Ramos (cell line): ENCODE data around the gene ASB18.
"Not testable (repeated sequence)": the region's sequence is repeated elsewhere in the genome, so short reads cannot be mapped to it uniquely, and the experiment has no call there.

ENCODE experiments used
- in situ Hi-C: fragments of 300-500 bp; cut with MboI; formaldehyde crosslinking; loops from one replicate; pipeline ENCODE4 v1.14.3; 2022; ENCODE audit warnings: low sequenced_read_pairs; ENCODE audit not compliant: unreplicated experiment

The ASB18 gene, protein sequence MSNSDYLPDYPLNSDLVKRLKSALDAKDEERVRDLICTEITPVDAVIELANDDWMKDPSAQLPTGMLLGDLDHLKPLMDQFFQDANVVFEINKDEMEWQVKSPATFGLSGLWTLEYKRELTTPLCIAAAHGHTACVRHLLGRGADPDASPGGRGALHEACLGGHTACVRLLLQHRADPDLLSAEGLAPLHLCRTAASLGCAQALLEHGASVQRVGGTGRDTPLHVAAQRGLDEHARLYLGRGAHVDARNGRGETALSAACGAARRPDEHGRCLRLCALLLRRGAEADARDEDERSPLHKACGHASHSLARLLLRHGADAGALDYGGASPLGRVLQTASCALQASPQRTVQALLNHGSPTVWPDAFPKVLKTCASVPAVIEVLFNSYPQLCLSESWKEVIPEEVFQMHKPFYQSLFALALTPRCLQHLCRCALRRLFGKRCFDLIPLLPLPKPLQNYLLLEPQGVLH

DNA sequence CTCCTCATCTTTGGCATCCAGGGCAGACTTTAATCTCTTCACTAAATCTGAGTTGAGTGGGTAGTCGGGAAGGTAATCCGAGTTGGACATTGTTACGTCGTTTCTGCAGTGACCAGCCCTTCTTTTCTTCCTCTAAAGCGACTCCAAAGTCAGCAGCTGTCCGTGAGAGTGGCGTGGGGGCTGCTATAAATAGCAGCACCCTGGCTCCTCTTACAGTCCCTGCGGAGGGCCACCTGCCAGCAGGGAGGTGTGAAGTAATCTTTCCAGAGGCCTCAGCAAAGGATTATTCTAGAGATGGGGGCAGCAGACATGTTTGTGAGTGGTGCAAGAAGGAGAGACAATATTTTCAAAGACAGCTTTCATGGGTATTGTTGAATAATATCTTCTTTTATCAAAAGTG lies at the start of gene ASB18:
ASB18 (minus strand) TSS at position 151 of the 400 bp plus-strand sequence; CDS start at position 90, 61 bp downstream.
- in situ Hi-C loops, result no loop called here

DNA sequence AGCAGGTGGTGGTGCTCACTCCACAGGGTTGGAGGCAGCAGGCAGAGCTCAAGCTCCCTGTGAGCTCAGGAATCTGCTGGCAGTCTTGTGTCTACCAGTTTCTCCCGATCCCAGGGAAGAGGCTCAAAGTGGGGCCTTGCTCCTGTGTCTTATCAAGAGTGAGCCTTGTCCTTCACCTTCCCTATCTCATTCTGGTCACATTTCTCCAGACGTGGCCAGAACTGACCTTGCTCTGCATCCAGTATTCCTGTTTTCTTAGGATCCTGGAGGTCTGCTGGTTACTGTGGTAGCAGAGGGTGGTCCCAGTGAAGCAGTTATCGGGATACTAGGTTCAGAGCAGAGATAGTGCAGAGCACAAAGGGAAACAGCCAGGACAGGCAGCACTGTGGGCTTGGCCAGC lies 47.1 kb upstream of the ASB18 start:
- in situ Hi-C loops, result no loop called here

DNA sequence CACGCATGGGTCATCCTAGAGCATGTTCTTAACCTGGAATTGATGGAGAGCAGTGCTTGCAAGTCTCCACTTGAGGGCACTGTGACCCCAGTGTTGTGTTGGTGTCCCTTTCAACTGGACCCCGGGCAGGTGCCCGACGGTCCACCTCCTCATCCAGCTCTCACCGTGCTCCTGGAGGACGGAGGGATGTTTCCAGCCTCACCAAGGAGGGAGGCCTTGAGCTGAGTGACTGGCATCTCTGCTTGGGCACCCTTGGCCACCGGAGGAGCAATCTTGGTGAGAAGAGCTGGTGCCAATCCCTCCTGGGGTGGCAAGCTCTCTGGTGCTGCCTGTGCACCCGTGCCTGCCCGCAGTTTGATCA lies 45.4 kb upstream of the ASB18 start:
- in situ Hi-C loops, result no loop called here

DNA sequence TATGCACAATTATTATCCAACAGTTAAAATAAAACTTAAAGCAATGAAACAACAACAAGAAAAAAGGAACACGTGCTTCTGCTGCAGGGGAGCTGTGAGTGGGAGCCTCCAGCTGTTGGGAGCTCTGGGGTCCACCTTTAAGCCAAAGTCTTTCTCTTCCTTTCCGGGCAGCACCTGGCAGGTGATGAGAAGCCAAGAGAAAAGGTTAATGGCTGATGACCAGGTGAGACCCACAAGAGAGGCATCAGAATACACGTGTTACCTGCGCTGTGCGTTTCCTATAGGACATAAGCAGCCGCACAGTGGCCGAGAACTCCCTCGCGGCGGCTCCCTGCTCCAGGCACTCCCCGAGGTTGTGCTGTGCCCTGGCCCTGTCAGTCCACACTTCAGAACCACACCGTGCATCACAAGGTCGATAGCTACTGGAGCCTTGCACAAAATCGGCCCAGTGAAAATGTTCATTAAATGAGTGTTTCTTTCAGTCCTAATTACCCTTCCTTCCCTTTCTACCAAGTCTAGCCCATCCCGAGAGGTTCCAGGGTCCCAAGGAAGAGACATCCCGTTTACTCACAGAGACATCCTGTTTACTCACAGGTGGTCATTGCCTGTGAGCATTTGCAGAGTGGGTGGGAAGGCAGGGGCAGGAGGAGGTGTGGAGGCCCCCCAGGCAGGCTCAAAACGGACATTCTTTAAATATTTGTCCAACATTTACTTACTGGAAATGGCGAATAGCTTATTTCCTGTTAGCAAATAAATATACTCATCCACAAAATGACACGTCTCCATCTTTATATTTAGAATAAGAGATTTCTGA lies 44.9 kb upstream of the ASB18 start:
- in situ Hi-C loops, result no loop called here

DNA sequence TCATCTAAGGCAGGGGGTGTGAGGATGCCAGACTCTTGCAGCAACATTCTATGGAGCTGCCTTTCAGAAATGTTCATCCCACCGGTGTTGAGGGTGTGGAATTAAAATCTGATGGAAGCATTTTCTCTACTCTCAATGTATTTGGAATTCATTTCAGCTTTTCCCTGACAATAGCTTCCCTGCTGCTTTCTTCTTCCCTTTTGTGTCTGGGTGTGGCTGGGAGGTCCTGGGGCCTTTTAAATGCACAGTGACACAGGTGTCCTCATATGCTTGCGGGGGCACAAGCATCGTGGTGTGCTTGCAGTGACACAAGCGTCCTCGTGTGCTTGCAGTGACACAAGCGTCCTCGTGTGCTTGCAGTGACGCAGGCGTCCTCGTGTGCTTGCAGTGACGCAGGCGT lies 43.4 kb upstream of the ASB18 start:
- in situ Hi-C loops, result no loop called here

DNA sequence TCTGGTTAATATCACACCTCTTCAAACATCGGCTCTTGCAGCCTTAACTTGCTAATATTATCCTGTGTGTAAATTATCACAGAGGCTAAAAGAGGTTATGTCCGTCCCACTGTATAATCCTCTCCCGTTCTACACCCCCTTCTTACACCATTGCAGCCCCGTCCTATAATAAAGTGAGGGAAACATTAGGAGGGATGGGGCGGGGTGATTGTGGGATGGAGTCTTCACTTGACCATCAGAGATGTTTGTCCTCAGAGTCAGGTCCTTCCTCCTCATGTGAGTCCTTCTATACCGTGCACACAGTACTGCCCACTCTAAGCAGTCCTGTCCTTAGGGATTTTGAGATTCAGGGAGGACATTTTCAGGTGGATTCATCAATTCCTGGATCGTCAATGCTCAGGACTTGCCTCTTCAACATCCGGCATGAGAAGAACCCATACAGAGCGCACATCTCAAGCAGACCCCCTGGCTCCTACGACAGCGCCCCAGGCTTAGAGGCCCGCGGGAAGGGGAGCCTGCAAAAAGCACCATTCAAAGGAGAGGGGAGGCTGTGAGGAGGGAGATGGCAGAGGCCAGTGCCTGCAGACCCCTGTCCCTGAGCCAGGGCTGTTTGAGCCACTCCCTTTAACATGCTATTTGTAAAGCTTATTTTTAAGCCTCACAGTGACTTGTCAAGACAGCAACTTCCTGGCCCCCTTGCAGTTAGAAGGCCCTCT lies 42.8 kb upstream of the ASB18 start:
- in situ Hi-C loops, result no loop called here

DNA sequence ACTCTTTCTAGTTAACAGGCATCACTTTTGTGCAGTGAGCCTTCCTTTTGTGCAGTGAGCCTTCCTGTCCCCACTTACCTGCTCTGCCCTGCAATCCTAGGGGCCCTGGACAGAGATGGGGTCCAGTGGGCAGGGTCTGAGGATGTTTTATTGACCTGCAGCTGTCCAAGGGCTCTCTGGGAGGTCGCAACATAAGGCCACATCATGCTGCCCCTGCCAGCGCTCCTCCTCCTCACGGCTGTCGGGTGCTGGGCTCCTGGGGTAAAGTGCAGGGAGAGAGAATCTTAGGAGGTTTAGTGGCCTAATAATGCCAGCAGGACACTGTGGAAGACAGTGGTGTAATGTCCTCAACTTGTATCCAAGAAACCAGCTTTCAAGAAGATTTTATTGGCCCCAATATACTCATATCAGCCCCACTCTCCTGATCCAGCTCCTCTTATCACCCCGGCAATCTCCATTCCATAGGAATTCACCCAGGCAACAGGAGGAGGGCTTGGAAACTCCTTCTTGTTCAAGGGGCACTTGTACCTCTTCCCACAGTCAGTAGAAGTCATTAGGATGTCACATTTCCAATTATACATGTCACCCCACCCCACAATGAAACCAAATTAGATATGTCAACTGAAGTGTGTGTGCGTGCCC lies 41.9 kb upstream of the ASB18 start:
- in situ Hi-C loops, result no loop called here

DNA sequence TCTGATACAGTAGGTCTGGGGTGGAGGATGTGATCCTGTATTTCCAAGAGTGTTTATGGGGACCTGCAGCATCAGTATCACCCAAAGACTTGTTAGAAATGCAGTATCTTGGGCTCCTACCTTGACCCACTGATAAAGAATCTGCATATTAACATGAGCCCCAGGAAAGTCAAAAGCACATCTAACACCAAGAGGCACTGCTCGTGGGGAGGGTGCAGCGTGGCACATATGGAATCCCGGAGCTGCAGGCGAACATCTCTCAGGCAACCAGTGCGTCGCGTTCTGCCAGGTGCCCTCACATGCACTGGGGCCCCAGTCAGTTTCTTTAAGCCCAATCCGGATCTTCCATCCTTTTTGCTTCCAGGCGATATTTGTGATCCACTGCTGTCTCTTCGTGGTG lies 41.3 kb upstream of the ASB18 start:
- in situ Hi-C loops, result no loop called here

DNA sequence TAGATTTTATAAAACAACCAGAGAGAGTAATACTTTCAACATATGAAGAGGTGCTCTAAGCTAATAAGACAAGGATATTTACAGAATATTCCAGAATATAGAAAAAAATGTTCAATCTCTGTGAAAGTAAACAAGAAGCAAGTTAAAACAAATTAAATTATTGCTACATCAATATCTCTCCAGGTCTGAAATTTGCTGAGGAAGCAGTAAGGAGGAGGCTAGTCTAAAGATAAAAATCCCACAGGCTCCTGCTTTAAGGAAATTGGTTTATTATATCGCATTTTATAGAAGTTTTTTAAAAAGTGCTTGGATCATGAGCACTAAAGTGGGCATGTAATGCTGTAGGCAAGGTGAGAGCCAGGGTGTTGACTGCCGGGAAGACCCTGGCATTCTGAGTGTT lies 39.7 kb upstream of the ASB18 start:
- in situ Hi-C loops, result no loop called here

DNA sequence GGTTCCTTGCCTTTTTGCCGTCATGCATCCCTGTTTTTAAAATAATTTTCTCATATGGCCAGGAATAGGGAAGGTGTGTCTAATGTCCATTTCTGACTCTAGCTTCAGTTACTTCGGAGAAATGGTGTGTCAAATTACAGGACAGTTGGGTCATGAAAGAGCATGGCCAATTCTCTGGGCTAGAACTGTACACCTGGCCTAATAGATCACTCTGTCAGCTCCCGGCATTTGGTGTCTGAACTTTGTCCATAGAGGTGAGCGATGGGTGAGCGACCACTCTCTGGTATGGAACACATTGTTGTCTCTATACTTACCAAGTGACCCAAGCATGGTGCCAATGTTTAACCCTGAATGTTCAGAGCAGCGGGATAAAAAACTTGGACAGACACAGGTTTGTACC lies 38.3 kb upstream of the ASB18 start:
- in situ Hi-C loops, result no loop called here

DNA sequence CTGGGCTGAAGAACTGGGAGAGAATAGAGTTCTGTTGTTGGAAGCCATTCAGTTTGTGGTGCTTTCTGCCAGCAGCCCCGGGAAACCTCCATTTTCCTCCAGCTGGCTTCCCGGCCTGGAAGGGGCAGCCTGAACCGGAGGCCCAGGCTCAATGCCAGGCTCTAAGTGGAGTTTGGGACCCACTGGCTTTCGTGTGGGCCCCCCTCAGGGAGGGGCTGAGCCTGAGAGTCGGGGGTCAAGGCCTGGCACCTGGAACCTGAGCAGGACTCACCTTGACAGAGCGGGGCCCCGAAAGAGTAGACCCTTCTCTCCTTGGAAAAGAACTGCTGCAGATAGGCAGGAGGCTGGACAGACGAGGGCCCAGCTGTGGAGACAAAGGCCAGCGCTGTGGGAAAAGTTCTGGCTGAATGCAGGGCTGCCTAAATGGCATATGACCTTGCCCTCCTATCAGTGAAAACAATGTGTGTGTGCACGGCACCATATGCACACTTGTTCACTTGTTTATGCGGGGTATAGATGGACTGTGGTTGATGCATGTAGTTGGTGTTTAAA lies 34.8 kb upstream of the ASB18 start:
- in situ Hi-C loops, result no loop called here

DNA sequence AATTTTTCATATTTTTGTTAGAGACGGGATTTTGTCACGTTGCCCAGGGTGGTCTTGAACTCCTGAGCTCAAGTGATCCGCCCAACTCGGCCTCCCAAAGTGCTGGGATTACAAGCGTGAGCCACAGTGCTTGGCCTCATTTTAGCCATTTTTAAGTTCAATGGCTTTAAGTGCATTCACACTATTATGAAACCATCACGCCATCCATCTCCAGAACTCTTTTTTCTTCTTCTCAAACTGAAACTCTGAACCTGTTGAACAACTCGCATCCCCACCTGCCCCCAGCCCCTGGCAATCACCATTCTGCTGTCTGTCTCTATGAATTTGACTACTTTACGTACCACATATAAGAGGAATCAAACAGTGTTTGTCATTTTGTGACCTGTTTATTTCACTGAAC lies 31.3 kb upstream of the ASB18 start:
- in situ Hi-C loops, result no loop called here

DNA sequence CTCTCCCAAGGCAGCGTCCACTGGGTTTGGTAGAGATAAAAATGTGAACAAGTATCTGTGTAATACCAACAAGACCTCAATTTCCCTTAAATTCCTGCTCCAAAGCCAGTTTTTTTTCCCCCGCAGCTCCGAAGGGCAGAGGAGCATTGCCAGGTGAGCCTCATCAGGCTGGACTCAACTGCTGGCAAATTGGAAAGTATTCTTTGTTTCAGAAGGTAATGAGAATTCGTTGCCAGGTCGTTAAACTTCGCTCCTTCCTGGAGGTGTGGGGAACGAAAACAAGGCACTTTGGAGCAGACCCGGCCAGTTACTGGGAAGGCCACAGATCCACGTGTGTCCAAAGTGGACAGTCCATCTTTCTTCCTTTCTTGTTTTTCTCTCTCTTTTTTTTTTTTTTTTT lies 30.4 kb upstream of the ASB18 start:
- in situ Hi-C loops, result no loop called here

DNA sequence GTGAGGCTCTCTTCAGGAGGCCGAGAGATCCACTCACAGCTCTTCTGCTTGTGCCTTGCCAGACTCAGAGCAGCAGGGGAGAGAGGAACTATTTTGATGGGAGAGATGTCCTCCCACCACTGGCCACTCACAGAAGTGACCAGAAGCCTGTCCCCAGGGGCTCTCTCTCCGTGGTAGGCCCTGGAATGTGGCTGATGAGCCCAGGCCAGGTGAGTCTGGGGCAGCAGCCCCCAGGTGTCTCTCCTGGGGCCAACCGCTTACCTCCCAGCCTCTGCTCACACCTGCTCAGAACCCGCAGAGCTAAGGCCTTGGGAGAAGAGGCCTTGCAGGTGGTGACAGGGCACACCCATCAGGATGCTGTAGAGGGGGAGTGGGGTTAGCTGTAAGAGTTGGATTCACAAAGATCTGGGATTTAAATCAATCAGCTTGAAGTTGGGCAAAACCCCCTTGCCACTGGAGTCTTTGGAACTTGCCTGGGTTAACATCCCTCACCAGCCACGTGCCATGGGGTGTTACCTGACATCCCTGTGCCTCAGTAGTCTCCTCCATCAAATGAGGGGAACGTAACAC lies 29.1 kb upstream of the ASB18 start:
- in situ Hi-C loops, result no loop called here

DNA sequence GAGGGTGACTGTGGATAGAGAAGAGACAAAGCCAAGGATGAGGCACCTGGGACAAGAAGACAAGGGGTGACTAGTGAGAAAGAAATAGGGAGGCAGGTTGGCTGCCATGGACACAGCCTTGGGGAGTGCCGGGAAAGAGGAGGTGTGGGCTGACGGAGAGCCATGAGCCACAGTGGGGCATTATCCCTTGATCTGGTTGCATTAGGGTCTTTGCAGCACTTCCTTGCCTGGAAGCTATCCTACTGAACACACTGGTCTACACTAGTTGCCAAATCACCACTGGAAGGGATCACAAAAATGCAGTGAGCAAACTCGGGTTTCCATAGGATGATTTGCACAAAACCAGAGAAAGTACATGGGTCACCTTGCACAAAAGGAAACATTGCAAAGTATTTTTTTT lies 27.7 kb upstream of the ASB18 start:
- in situ Hi-C loops, result no loop called here

DNA sequence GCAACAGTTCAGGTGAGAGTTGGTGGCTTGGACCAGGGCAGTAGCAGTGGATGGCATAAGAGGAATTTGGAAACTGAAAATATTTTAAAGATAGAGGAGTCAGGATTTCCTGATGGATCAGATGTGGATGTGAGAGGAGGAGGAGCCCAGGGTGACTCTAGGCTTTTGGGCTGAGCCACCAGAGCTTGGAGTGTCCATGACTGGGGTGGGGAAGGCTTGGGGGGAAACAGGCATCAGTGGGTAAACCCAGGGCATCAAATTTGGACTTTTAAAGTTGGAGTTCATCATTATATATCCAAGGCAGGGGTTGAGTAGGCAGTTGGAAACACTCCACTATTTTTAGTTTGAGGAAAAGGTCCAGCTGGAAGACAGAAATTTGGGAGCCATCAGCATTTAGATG lies 27.3 kb upstream of the ASB18 start:
- in situ Hi-C loops, result no loop called here

DNA sequence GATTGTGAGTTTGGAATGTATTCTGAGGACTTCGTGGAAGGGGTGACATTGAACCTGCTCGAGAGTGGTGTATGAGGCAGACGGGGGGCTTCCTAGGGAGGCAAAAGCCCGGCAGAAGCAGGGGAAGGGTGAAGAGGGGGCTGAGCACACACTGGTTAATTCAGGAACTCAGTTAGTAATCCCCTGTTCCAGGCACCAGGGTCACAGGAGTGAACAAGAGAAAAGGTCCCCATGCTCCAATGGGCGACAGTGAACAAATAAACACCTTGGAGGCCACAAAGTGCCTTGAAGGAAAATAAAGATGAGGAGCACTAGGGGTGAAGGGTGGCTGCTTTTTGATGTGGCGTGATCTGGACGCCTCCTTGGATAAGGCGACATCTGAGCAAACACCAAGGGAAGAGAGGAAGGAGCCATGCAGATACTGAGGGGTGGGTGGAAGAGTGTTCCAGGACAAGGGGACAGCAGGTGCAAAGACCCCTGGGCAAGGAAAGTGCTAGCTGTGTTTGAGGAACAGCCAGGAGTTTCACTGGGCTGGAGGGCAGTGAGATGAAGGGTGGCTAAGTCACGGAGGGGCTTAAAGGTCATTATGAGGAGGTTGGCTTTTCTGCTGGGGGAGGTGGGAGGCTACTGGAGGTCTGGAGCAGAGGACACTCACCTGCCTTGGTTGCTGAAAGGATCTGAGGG lies 26.7 kb upstream of the ASB18 start:
- in situ Hi-C loops, result no loop called here

DNA sequence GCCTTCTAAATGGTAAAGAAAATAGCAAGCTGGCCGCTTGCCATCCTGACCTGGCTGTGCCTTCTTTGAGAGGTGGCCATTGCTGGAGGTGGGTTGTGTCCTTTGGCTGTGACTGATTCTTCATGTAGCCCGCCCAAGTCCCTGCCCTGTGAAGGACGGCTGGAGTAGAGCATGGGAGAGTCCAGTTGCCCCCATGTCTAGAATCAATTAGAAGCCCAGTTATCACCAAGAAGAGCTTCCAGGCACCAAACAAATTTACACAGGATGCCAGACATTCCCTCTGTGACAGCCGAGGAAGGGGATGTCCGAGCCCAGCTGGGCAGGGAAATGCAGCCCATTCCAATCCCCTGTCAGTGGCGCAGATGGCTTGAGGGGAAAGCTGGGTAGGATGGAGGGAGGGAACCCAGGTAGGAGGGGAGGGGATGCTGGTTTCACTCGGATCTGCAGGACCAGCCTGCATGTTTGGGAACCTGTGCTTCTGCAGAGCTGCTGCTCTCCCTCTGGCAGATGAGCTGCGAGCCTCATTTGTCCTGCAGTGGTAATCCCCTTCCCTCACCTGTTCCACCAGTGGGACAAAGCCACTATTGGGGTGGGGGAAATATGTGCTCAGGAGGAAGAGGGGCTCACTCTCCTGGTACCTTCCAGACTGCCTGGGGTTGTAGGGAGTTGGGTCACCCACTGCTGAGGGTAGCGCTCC lies 25.7 kb upstream of the ASB18 start:
- in situ Hi-C loops, result no loop called here

DNA sequence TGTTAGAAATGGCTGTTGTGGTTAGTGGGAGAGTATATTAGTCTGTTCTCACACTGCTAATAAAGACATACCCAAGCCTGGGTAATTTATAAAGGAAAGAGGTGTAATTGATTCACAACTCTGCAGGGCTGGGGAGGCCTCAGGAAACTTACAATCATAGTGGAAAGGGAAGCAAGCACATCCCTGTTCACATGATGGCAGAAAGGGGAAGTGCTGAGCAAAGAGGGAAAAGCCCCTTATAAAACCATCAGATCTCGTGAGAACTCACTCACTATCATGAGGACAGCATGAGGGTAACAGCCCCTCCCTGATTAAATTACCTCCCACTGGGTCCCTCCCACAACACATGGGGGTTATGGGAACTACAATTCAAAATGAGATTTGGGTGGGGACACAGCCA lies 24.2 kb upstream of the ASB18 start:
- in situ Hi-C loops, result not testable (repeated sequence)
